PFSK-1 (cell line): ENCODE results near the gene SDS.

Source experiments
- FOXP2 ChIP-seq: optimal IDR thresholded peaks from 2 replicates; pipeline ENCODE3; 2011; ENCODE audit warnings: borderline replicate concordance, control low read depth, inconsistent platforms; ENCODE audit not compliant: insufficient read depth; ENCODE audit errors: extremely low read length, extremely low read depth
- POLR2AphosphoS5 ChIP-seq: IDR thresholded peaks from 2 replicates; pipeline ENCODE4 v1.6.1; 2012; ENCODE audit warnings: low read depth, mild to moderate bottlenecking, control low read depth, low read length, moderate library complexity
- REST ChIP-seq, 2 experiments: IDR thresholded peaks; 2 replicates each; pipeline versions ENCODE4 v1.6.1 to v1.8.0; 2011 to 2012; ENCODE audit warnings: low read depth in 2 of 2, low read length in 2 of 2, control low read depth in 1 of 2, inconsistent platforms in 1 of 2, mild to moderate bottlenecking in 1 of 2, moderate library complexity in 1 of 2; ENCODE audit not compliant: insufficient read depth in 1 of 2
- SIN3A ChIP-seq: IDR thresholded peaks from 2 replicates; pipeline ENCODE4 v1.6.1; 2012; ENCODE audit warnings: mild to moderate bottlenecking, low read length, moderate library complexity, borderline replicate concordance; ENCODE audit not compliant: insufficient read depth
- TAF1 ChIP-seq: IDR thresholded peaks from 2 replicates; pipeline ENCODE4 v1.6.1; 2012; ENCODE audit warnings: low read length, control low read depth, borderline replicate concordance; ENCODE audit not compliant: insufficient read depth

The SDS gene

GRCh38 chr12:113371808-113372207 lies 31.9 kb downstream of the SDS start:
- TF ChIP-seq FOXP2 (no peak), TAF1 (no peak), POLR2AphosphoS5 (no peak), SIN3A (no peak), REST (IDR thresholded peaks at IDR 0.05; ENCODE audit: insufficient read depth in 1 of 2, low read depth in 2 of 2, low read length in 2 of 2) (no peak)

- TF ChIP-seq REST (IDR thresholded peaks at IDR 0.05; ENCODE audit: insufficient read depth in 1 of 2, low read depth in 2 of 2, low read length in 2 of 2) (no peak), TAF1 (no peak), SIN3A (no peak), FOXP2 (no peak), POLR2AphosphoS5 (no peak)
Measured at GRCh38 chr12:113370923-113371682, 32.6 kb downstream of the SDS start.

GRCh38 chr12:113369391-113369985 lies 34.2 kb downstream of the SDS start:
- TF ChIP-seq SIN3A (no peak), POLR2AphosphoS5 (no peak), FOXP2 (no peak), TAF1 (no peak), REST (IDR thresholded peaks at IDR 0.05; ENCODE audit: insufficient read depth in 1 of 2, low read depth in 2 of 2, low read length in 2 of 2) (no peak)

- TF ChIP-seq TAF1 (no peak), FOXP2 (no peak), REST (IDR thresholded peaks at IDR 0.05; ENCODE audit: insufficient read depth in 1 of 2, low read depth in 2 of 2, low read length in 2 of 2) (no peak), POLR2AphosphoS5 (no peak), SIN3A (no peak)
Measured at GRCh38 chr12:113368331-113368730, 35.4 kb downstream of the SDS start.

- TF ChIP-seq TAF1 (no peak), FOXP2 (no peak), POLR2AphosphoS5 (no peak), SIN3A (no peak), REST (IDR thresholded peaks at IDR 0.05; ENCODE audit: insufficient read depth in 1 of 2, low read depth in 2 of 2, low read length in 2 of 2) (no peak)
Measured at GRCh38 chr12:113366827-113367226, 36.9 kb downstream of the SDS start.
